GM19328 (cell line): ENCODE data around the gene EPHB6.

ENCODE experiments used
- ATAC-seq: cut with Tn5 transposase; IDR thresholded peaks from one replicate; pipeline ENCODE4 v1.9.1; 2021; ENCODE audit warnings: mild to moderate bottlenecking, moderate library complexity; ENCODE audit not compliant: unreplicated experiment

EPHB6 gene

GRCh38 chr7:142894985-142895593, 40.2 kb downstream of the EPHB6 start:
- ATAC-seq, result no peak

DNA sequence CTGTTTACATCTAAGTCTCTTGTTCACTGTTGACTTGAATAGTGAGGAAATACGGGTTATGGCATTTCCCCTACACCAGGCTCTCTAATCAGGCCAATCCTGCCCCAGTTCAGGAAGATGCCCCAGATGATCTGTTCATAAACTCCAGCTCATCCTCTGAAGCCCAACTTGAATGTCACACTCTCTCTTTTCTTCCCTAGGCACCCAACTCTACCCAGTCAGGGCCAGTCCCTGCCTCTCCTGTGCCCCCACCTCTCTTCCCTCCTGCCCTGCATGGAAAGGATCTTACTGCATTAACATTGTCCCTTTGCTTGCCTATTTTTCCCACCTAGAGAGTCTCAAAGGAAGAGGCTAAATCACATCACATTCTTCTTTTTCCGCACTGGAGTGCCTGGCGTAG, 41.3 kb downstream of the EPHB6 start:
- ATAC-seq, result no peak

DNA sequence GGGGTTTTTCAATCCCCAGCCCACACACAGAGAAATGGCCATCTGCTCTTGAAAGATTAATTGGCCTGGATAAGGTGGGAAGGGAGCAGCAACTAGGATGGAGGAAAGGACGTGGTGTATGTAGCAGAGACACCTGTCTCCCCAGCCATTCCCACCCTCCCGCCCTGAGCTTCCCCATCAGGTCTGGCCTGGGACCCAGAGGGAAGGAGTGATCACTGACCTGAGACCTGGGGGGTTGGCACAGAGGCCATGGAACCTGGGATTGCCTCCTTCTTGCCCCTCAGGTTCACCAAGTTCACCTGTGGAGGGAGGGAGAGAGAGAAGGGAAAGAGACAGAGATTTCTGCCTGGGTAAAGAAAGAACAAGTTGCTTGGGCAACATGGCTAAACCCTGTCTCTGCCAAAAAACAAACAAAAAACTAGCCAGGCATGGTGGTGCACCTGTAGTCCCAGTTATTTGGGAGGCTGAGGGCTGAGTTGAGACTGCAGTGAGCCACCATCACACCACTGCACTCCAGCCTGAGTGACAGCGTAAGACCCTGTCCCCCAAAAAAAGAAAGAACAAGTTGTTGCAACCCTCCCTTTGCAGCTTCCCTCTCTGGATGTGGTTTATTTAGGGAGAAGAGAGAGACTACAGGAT, 42.0 kb downstream of the EPHB6 start:
- ATAC-seq, result no peak

- no peak for ATAC-seq
These were observed 42.8 kb downstream of the EPHB6 start for GRCh38 chr7:142897691-142898090.

DNA sequence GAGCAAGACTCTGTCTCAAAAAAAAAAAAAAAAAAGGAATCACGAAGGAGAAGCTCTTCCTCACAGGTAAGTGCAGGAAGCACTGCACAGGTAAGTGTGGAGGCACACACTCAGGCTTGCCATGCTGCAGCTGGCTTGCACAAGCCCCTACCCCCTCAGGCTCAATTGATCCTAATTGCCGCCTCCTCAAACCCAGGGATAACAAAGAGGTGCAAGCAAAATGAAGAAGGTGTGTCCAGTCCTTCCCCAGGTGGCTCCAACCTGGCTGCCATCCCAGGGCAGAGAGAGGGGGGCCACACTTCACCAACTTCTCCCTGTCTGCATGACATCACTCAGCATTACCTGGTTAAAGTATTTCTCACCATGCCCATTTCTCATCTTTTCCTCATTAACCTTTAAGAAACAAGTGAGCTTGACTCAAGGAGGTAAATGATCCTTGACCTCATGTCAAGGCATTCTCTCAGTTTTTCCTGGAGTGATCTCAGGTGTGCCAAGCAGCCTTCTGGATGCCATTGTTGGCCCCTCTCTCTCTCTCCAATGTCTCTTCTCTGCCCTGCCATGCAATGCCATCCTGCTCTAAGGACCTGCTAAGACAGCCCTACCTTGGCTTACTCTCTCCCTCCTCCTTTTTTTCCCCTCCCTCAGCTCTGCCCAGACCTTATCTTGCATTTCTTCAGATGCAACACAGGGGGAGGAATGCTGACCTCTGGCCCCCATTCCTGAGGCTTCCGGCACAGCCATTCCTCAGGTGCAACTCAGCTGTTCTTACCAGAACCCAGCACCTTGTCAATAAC, 43.7 kb downstream of the EPHB6 start:
- ATAC-seq, result no peak

GRCh38 chr7:142899661-142900060, 44.8 kb downstream of the EPHB6 start:
- ATAC-seq, result no peak

- ATAC-seq, result no peak
These were observed 46.8 kb downstream of the EPHB6 start for GRCh38 chr7:142901426-142902259.

- no peak for ATAC-seq
These were observed 49.3 kb downstream of the EPHB6 start for GRCh38 chr7:142904128-142904527.

DNA sequence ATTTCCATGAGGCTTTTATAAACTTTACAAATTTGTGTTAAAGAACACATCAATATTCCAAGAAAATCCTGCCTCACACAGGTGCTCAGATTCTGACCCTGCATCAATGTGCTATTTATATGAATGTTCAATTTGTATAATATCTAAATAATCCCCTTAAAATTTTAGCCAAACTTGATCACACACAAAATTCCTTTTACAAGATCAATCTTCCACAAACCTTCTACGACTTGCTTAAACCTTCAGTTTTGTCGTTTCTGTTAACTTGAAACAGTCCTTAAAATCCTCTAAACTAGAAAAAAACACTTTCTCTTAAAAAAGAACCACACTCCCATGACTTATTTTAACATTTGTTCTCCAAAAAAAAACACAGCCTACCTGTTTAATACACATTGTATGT, 50.9 kb downstream of the EPHB6 start:
- no peak for ATAC-seq

DNA sequence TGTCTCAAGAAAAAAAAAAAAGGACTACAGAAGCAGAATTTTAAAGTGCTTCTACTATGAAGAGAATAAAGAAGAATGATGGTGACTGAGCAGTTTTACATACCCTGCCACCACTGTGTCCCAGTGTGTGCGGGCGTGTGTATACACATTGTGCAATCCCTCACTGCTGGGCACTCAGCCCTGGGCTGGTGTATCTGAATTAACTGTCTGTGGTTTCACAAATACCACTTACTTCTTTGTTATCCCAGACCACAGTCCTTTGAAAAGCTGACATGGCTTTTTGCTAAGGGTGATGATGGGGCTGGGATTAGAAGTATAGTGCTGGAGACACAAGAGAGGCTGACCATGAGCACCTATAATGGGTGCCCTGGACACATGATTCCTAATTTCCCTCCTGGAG, 51.8 kb downstream of the EPHB6 start:
- no peak for ATAC-seq

- no peak for ATAC-seq
These were observed 53.4 kb downstream of the EPHB6 start for GRCh38 chr7:142908290-142908689.

- ATAC-seq, result no peak
These were observed 54.3 kb downstream of the EPHB6 start for GRCh38 chr7:142908921-142909890.

DNA sequence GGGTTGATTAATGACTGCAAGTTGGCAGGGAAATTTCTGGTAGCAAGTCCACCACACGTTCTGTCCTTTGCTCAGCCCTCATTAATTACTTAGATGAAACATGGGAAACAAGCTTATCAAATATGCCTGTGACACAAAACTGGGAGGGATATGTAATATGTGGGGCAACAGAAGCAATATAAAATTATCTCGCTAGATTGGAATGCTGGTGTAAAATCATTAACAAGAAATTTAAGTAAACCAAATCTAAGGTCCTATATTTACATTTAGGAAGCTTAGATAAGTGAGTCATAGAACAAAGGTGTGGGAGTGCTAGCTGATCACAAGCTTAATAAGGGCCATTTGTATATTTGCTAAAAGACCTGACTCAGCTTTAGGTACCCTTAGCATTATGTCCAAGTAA, 55.2 kb downstream of the EPHB6 start:
- ATAC-seq, result no peak

DNA sequence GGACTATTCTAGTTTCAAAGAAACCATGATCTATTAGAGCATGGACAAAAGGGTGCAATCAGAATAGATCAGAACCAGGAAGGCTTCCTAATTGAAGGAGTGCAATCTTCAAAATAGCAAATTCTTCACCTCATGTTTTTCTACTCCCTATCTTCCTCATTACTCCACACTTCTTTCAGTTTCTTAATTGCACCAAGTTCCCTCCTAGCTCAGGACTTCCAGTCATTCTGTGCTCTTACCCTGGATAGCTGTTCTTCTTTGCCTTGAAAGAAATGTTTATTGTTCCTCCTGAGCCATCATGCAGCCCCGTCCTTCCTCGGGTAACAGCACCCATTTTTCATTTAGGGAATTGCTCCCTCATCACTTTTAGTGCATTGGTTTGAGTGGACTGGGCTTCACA, 55.6 kb downstream of the EPHB6 start:
- ATAC-seq, result no peak

DNA sequence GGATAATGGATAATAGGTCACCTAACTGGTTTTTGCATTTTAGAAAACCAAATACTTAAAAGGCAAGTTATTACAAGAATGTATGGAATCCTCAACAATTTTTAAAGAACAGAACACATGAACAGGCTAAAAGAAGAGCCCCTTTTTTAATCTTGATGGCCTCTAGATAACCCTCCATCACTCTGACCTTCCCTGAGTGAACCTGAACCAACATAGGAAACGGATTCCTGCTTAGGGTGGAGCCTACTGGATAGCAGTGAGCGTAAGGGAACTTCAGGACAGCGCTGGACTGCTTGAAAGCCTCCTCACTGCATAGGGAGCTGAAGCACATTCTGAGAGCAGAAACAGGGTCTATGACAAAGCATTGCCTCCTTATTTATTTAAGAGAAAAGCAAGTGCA, 58.2 kb downstream of the EPHB6 start:
- no peak for ATAC-seq

DNA sequence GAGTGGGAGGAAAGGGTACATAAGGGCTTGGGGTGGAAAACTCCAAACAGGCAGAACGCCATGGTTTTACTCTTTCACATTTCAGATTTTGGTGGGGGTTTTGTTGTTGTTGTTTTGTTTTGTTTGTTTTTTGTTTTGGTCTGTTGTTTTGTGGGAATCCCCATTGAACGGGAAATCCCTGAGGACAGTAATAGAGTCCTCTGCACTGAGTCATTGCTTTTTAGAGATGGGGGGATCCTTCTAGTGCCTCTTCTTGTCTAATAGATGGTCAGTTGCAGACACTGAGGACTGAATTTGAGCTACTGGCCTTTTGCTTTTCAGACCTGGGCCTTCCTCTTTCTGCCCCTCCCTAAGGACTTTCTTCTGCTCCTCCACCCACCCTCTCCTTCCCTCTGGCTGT, 58.7 kb downstream of the EPHB6 start:
- ATAC-seq, result no peak

DNA sequence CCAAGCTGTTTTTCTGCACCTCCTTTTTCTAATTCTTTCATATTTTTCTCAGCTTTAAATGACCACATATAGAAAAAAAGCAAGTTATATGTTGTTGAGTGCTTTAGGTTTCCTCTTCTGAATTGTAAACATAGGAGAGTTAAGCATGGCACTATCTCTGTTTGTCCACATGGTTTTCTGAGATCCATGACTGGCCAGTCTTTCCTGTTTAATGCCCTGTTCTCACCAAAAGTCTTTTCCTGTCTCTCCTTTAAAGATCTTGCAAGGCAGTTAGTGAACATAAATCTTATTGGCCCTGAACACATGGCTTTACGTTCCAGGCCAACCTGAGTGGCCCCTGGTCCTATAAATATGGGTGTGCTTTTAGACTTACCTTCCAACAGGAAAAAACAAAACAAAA, 59.2 kb downstream of the EPHB6 start:
- no peak for ATAC-seq

- no peak for ATAC-seq
These were observed 60.4 kb downstream of the EPHB6 start for GRCh38 chr7:142915315-142915714.

GRCh38 chr7:142916508-142916907, 61.6 kb downstream of the EPHB6 start:
- no peak for ATAC-seq

- no peak for ATAC-seq
These were observed 62.6 kb downstream of the EPHB6 start for GRCh38 chr7:142917447-142917846.
